ENCODE results near the gene CCDC89.

Gene CCDC89

DNA sequence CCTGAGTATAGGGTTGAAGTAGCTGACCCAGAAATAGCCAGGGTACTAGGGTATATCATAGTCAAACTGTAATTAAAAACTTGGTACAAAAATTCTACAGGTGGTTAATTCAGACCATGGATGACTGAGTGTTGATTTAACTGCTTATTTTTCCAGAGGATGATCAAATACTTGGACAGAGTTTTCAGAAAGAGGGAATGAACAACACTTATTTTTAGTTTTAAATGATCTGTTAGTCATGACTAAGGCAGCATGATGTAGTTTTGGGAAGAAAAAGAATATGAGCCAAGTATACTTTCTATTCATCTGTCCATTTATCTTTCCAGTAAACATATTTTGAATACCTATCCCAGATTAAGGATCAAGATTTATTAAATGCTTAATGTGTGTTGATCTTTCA is 19.8 kb upstream of the CCDC89 start:
- TF ChIP-seq, protein P1, sequence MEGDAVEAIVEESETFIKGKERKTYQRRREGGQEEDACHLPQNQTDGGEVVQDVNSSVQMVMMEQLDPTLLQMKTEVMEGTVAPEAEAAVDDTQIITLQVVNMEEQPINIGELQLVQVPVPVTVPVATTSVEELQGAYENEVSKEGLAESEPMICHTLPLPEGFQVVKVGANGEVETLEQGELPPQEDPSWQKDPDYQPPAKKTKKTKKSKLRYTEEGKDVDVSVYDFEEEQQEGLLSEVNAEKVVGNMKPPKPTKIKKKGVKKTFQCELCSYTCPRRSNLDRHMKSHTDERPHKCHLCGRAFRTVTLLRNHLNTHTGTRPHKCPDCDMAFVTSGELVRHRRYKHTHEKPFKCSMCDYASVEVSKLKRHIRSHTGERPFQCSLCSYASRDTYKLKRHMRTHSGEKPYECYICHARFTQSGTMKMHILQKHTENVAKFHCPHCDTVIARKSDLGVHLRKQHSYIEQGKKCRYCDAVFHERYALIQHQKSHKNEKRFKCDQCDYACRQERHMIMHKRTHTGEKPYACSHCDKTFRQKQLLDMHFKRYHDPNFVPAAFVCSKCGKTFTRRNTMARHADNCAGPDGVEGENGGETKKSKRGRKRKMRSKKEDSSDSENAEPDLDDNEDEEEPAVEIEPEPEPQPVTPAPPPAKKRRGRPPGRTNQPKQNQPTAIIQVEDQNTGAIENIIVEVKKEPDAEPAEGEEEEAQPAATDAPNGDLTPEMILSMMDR (IDR thresholded peaks at IDR 0.05; ENCODE audit: extremely low read depth, missing control alignments), result no peak

DNA sequence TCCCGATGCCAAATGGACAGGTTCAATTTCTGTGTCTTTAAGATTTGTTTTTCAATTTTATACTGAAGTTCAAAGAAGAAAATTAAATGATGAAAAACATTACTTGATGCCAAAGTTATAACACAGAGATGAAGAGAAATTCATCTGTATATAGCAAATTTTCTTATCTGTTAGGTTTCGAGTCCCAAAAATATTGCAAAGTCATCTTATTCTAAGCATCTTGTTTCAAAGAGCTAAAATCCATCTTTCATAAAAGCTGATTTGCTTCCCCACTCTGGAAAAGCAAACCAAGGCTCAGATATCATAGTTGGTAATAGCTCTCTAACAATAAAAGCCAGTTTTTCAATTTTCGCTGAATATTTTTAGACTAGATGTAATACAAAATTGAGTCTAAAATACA is 19.0 kb upstream of the CCDC89 start:
- TF ChIP-seq, protein P1 (IDR thresholded peaks at IDR 0.05; ENCODE audit: extremely low read depth, missing control alignments), result no peak
- no peak for DNase-seq (ENCODE audit: low spot score)

More for the DNA sequence above, 19.8 kb upstream of the CCDC89 start:
- DNase-seq (ENCODE audit: low spot score), result no peak

GRCh38 chr11:85699957-85700741 is 14.2 kb upstream of the CCDC89 start:
- TF ChIP-seq, protein P1 (IDR thresholded peaks at IDR 0.05; ENCODE audit: extremely low read depth, missing control alignments), result no peak
- DNase-seq (ENCODE audit: low spot score), result peak; percentile 23

- DNase-seq (ENCODE audit: low spot score), result no peak
- TF ChIP-seq, protein P1 (IDR thresholded peaks at IDR 0.05; ENCODE audit: extremely low read depth, missing control alignments), result no peak
Measured at GRCh38 chr11:85698195-85698594, 12.2 kb upstream of the CCDC89 start.

DNA sequence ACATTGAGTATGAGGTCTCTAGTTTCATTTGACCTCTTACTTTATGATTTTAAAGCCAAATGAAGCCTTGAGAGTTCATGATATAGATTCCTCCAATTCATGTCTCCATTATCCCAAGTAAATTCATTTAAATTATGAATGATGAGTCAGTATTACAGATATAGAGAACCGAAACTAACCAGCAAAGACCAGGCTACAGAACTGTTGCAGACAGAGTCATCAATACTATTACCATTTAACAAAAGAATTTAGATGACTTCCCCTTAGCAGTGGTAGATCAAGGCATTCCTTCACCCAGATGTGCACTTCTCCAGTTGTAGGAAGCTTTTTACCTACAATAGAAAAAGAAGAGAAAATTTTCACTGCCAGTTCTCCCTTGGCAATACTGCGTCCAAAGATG is 11.8 kb upstream of the CCDC89 start:
- no peak for DNase-seq (ENCODE audit: low spot score)
- TF ChIP-seq, protein P1 (IDR thresholded peaks at IDR 0.05; ENCODE audit: extremely low read depth, missing control alignments), result no peak

- DNase-seq (ENCODE audit: low spot score), result no peak
- TF ChIP-seq, protein P1 (IDR thresholded peaks at IDR 0.05; ENCODE audit: extremely low read depth, missing control alignments), result no peak
Measured at GRCh38 chr11:85695546-85695945, 9.6 kb upstream of the CCDC89 start.

DNA sequence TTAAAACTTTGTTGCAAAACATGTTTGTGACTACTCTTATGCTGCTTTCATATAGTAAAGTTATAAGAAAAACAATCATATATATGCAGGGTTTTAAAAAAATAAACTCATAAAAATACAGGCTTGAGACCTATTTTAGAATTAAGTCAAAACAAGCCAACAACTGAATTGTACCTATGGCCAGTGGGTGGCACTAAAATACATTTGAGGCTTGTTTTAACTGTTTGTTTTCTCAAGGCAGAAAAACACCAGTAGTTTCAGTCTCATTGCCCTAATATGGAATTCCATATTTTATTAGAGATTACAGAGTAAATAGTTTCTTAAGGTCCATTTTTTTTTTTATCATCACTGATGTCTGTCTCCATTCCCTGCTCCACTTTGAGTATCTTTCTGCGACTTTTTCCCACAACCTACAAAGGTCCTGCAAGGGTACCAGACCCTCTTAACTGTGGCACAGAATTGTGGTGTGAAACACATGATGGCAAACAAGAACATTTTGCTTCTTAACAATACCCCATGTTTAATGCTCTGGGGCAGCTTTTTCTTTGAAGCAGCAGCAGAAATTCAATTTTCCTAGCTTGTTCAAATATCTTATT is 8.5 kb upstream of the CCDC89 start:
- TF ChIP-seq, protein P1 (IDR thresholded peaks at IDR 0.05; ENCODE audit: extremely low read depth, missing control alignments), result peak; percentile 11
- DNase-seq (ENCODE audit: low spot score), result peak; percentile 22

All from GM20000 (cell line).